Activated T-cell treated with anti-CD3 and anti-CD28 coated beads for 48 hours (primary cell): ENCODE measurements around the gene CA5B.
A peak's percentile ranks its signal among the peaks of the same experiment; 100 is the strongest.
"Not testable (repeated sequence)": the region's sequence is repeated elsewhere in the genome, so short reads cannot be mapped to it uniquely, and the experiment has no call there.

ENCODE experiments used
- DNase-seq: peaks from one replicate; pipeline ENCODE4 v3.0.0-alpha.2; 2020; ENCODE audit warnings: low read depth

CA5B gene

GRCh38 chrX:15748841-15749240, 10.8 kb downstream of the CA5B start:
- DNase-seq, result no peak

GRCh38 chrX:15749642-15750610, 11.9 kb downstream of the CA5B start:
- DNase-seq, result no peak

- DNase-seq, result no peak
These were observed 12.6 kb downstream of the CA5B start for GRCh38 chrX:15750611-15751154.

- no peak for DNase-seq
These were observed 13.2 kb downstream of the CA5B start for GRCh38 chrX:15751155-15751819.

- DNase-seq, result no peak
These were observed 17.0 kb downstream of the CA5B start for GRCh38 chrX:15755091-15755490.

- DNase-seq, result no peak
These were observed 20.1 kb downstream of the CA5B start for GRCh38 chrX:15758140-15758539.

- not testable (repeated sequence) for DNase-seq
These were observed 21.8 kb downstream of the CA5B start for GRCh38 chrX:15759886-15760285.

GRCh38 chrX:15761564-15762191, 23.6 kb downstream of the CA5B start:
- no peak for DNase-seq

- DNase-seq, result no peak
These were observed 31.4 kb downstream of the CA5B start for GRCh38 chrX:15769300-15769954.

GRCh38 chrX:15781961-15782699, 44.1 kb downstream of the CA5B start:
- no peak for DNase-seq

- DNase-seq, result no peak
These were observed 47.2 kb downstream of the CA5B start for GRCh38 chrX:15785176-15785750.

- DNase-seq, result no peak
These were observed 48.8 kb downstream of the CA5B start for GRCh38 chrX:15786915-15787314.

GRCh38 chrX:15789979-15790768, 52.1 kb downstream of the CA5B start, which contains the start of gene ZRSR2:
Gene ZRSR2 (plus strand): TSS chrX:15790484. CDS start chrX:15790496, 12 bp downstream.
- peak; percentile 83 for DNase-seq

- no peak for DNase-seq
These were observed 52.8 kb downstream of the CA5B start for GRCh38 chrX:15790769-15791290.

- no peak for DNase-seq
These were observed 59.6 kb downstream of the CA5B start for GRCh38 chrX:15797707-15798106.

- DNase-seq, result no peak
These were observed 66.5 kb downstream of the CA5B start for GRCh38 chrX:15804563-15804962.

GRCh38 chrX:15808254-15808653, 70.2 kb downstream of the CA5B start:
- DNase-seq, result no peak

- no peak for DNase-seq
These were observed 74.3 kb downstream of the CA5B start for GRCh38 chrX:15812192-15812938.

- DNase-seq, result no peak
These were observed 75.3 kb downstream of the CA5B start for GRCh38 chrX:15813416-15813815.
